Fibroblast of lung (primary cell): ENCODE results near the gene ZCCHC2. TPM values are rescaled to one million over a fixed set of nuclear protein-coding genes. Genes with fewer than 3 reads are reported as not detected.

Source experiments
- DNase-seq, 2 donors: peaks; one replicate each; pipeline versions ENCODE4 v3.0.0 to v3.0.0-alpha.2; 2010; ENCODE audit warnings: low read depth in 2 of 2
- H2AFZ ChIP-seq: 2 replicates; pipeline ENCODE4 v1.5.1; 2012; ENCODE audit warnings: low read length, control low read depth, inconsistent platforms
- H3K27ac ChIP-seq: 2 replicates; pipeline ENCODE4 v1.5.1; 2011; ENCODE audit warnings: low read length, control low read depth; ENCODE audit not compliant: insufficient read depth
- H3K27me3 ChIP-seq: 2 replicates; pipeline ENCODE4 v1.5.1; 2011; ENCODE audit warnings: mild to moderate bottlenecking, low read length; ENCODE audit not compliant: control insufficient read depth, insufficient read depth
- H3K36me3 ChIP-seq: 2 replicates; pipeline ENCODE4 v1.5.1; 2011; ENCODE audit warnings: low read length; ENCODE audit not compliant: control insufficient read depth, insufficient read depth
- H3K4me1 ChIP-seq: 2 replicates; pipeline ENCODE4 v1.5.1; 2011; ENCODE audit warnings: low read length; ENCODE audit not compliant: control insufficient read depth, insufficient read depth; ENCODE audit errors: extremely low read depth
- H3K4me2 ChIP-seq: 2 replicates; pipeline ENCODE4 v1.5.1; 2011; ENCODE audit warnings: low read length, control low read depth; ENCODE audit not compliant: insufficient read depth; ENCODE audit errors: extremely low read depth
- H3K4me3 ChIP-seq, 4 experiments: fragments of 200-600 bp in 1 of 4; sonication (generic) in 1 of 4; replicated peaks in 1 of 4; 2 replicates each; pipeline ENCODE4 v1.5.1; 2011 to 2016; ENCODE audit warnings: low read length in 4 of 4, low read depth in 3 of 4, mild to moderate bottlenecking in 3 of 4, control low read depth in 2 of 4, inconsistent platforms in 1 of 4, mixed read lengths in 1 of 4; ENCODE audit not compliant: insufficient read depth in 1 of 4; ENCODE audit errors: control extremely low read depth in 1 of 4
- H3K79me2 ChIP-seq: 2 replicates; pipeline ENCODE4 v1.5.1; 2012; ENCODE audit warnings: mild to moderate bottlenecking, low read length, inconsistent platforms; ENCODE audit not compliant: control insufficient read depth, insufficient read depth
- H3K9ac ChIP-seq: 2 replicates; pipeline ENCODE4 v1.5.1; 2011; ENCODE audit warnings: mild to moderate bottlenecking, low read length, control low read depth; ENCODE audit not compliant: insufficient read depth
- H3K9me3 ChIP-seq: 2 replicates; pipeline ENCODE4 v1.5.1; 2012; ENCODE audit warnings: low read depth, low read length; ENCODE audit not compliant: control insufficient read depth, insufficient read depth
- H4K20me1 ChIP-seq: 2 replicates; pipeline ENCODE4 v1.5.1; 2011; ENCODE audit warnings: low read length; ENCODE audit not compliant: control insufficient read depth, insufficient read depth; ENCODE audit errors: extremely low read depth
- CTCF ChIP-seq, 2 donors: IDR thresholded peaks in 1 of 2; conservative IDR thresholded peaks in 1 of 2; 1 replicate in 1 of 2; 2 replicates in 1 of 2; pipeline ENCODE4 v1.5.1; 2011 to 2012; ENCODE audit warnings: low read length in 2 of 2, control low read depth in 1 of 2, inconsistent platforms in 1 of 2, low read depth in 1 of 2, mild to moderate bottlenecking in 1 of 2
- EZH2 ChIP-seq: IDR thresholded peaks from 2 replicates; pipeline ENCODE4 v1.5.1; 2012; ENCODE audit warnings: low read length, control low read depth, mild to moderate bottlenecking; ENCODE audit errors: missing control alignments
- polyA plus RNA-seq, 2 donors: library from polyadenylated mRNA; depleted of rRNA in 1 of 2; stranded (reverse) in 1 of 2; unstranded in 1 of 2; fragments of >200 nt; gene quantifications; 2 replicates each; pipeline ENCODE4 v1.2.1, GENCODE V29; 2011 to 2012; ENCODE audit warnings: missing spikeins in 1 of 2
- total RNA-seq: library from RNA; depleted of rRNA; stranded (reverse); fragments of >200 nt; gene quantifications from 2 replicates; pipeline ENCODE4 v1.2.1, GENCODE V29; 2014

ZCCHC2 gene
- total and polyA plus RNA-seq, 2 donors (not counting 1 experiment from before 2014, with no cell fraction given), result 5.3 to 10.9 TPM

- Histone ChIP-seq H2AFZ (no peak overlapping the region), H3K4me2 (no peak overlapping the region), H4K20me1 (no peaks in the 10 kb centered on the region), H3K4me3 (no peak overlapping the region), H3K4me1 (peaks cover 2% of the 10 kb centered on the region), H3K36me3 (no peaks in the 10 kb centered on the region), H3K9me3 (no peaks in the 10 kb centered on the region), H3K79me2 (no peaks in the 10 kb centered on the region), H3K9ac (no peak overlapping the region), H3K27ac (no peak overlapping the region), H3K27me3 (peaks cover 27% of the 10 kb centered on the region)
- no peak for DNase-seq
- no peak for TF ChIP-seq EZH2
- no peak for TF ChIP-seq CTCF (conservative IDR thresholded peaks at IDR 0.05 in 1 of 2, IDR thresholded peaks at IDR 0.05 in 1 of 2; ENCODE audit: low read depth in 1 of 2, low read length in 2 of 2)
Measured at GRCh38 chr18:62612289-62612645, 89.4 kb downstream of the ZCCHC2 start.

- no peaks in the 10 kb centered on the region for H3K9me3 ChIP-seq
- TF ChIP-seq CTCF (conservative IDR thresholded peaks at IDR 0.05 in 1 of 2, IDR thresholded peaks at IDR 0.05 in 1 of 2; ENCODE audit: low read depth in 1 of 2, low read length in 2 of 2) (no peak), EZH2 (no peak)
- H3K27me3 ChIP-seq, result peaks cover 27% of the 10 kb centered on the region
- H4K20me1 ChIP-seq, result no peaks in the 10 kb centered on the region
- no peaks in the 10 kb centered on the region for H3K36me3 ChIP-seq
- DNase-seq, result no peak
- no peak overlapping the region for H3K4me2 ChIP-seq
- peaks cover 2% of the 10 kb centered on the region for H3K4me1 ChIP-seq
- H3K9ac ChIP-seq, result no peak overlapping the region
- H3K27ac ChIP-seq, result no peak overlapping the region
- no peak overlapping the region for H3K4me3 ChIP-seq
- H3K79me2 ChIP-seq, result no peaks in the 10 kb centered on the region
- H2AFZ ChIP-seq, result no peak overlapping the region
Measured at GRCh38 chr18:62612776-62613175, 90.0 kb downstream of the ZCCHC2 start.

GRCh38 chr18:62614494-62614893 is 91.7 kb downstream of the ZCCHC2 start:
- Histone ChIP-seq H3K27me3 (peaks cover 27% of the 10 kb centered on the region), H3K27ac (no peak overlapping the region), H3K79me2 (no peaks in the 10 kb centered on the region), H4K20me1 (no peaks in the 10 kb centered on the region), H3K4me2 (no peak overlapping the region), H3K4me1 (peaks cover 2% of the 10 kb centered on the region), H3K9me3 (no peaks in the 10 kb centered on the region), H3K36me3 (no peaks in the 10 kb centered on the region), H2AFZ (no peak overlapping the region), H3K9ac (no peak overlapping the region), H3K4me3 (no peak overlapping the region)
- TF ChIP-seq EZH2 (no peak), CTCF (conservative IDR thresholded peaks at IDR 0.05 in 1 of 2, IDR thresholded peaks at IDR 0.05 in 1 of 2; ENCODE audit: low read depth in 1 of 2, low read length in 2 of 2) (no peak)
- no peak for DNase-seq
